GM13976 (cell line): ENCODE measurements around the gene CCDC18.
"Not testable (repeated sequence)": the region's sequence is repeated elsewhere in the genome, so short reads cannot be mapped to it uniquely, and the experiment has no call there.

Source experiments
- DNase-seq: peaks from one replicate; pipeline ENCODE4 v3.0.0; 2012; ENCODE audit warnings: low spot score
- CTCF ChIP-seq: IDR thresholded peaks from 2 replicates; pipeline ENCODE4 v1.5.1; 2012; ENCODE audit warnings: borderline replicate concordance, mild to moderate bottlenecking; ENCODE audit not compliant: insufficient read depth; ENCODE audit errors: extremely low read depth, missing control alignments, control extremely low read depth
- in situ Hi-C: fragments of 300-500 bp; cut with MboI; formaldehyde crosslinking; loops from one replicate; pipeline ENCODE4 v1.12.0; 2022; ENCODE audit warnings: low sequenced_read_pairs, mixed read lengths, inconsistent platforms; ENCODE audit not compliant: unreplicated experiment

The CCDC18 gene

GRCh38 chr1:93205892-93206566, 25.5 kb downstream of the CCDC18 start:
- no peak for DNase-seq
- in situ Hi-C loops, result no loop called here
- no peak for TF ChIP-seq CTCF

DNA sequence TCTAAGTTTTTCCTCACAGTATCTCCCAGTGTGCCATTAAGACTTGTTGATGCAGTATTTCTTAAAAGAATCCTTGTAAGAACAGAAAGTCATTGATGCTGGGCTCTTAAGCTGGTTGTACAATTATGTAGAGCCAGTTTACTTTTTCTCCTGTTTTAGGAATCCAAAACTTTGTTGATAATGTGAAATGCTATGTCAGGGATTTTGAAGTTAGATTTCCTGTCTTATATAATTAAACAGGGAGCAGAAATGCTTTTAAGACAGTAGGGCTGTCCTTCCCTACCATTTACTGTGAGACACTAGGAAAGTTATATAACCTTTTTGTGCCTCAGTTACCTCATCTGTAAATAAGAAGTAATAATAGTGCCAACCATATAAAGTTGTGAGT, 26.0 kb downstream of the CCDC18 start:
- in situ Hi-C loops, result no loop called here

DNA sequence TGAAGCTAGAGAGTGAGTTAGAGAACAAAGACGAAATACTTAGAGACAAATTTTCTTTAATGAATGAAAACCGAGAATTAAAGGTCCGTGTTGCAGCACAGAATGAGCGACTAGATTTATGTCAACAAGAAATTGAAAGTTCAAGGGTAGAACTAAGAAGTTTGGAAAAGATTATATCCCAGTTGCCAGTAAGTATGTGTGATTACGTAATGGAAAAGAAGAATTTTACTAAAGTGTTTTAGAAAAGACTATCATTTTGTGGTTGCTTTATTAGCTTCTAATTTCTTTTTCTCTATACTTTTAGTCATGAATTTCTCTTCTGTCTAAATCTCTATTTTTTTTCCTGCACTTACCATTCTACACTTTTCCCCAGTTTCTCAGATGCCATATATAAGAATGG, 26.7 kb downstream of the CCDC18 start:
- no peak for TF ChIP-seq CTCF
- in situ Hi-C loops, result no loop called here
- DNase-seq, result no peak

More for the DNA sequence above, 26.0 kb downstream of the CCDC18 start:
- no peak for DNase-seq
- TF ChIP-seq CTCF, result no peak

DNA sequence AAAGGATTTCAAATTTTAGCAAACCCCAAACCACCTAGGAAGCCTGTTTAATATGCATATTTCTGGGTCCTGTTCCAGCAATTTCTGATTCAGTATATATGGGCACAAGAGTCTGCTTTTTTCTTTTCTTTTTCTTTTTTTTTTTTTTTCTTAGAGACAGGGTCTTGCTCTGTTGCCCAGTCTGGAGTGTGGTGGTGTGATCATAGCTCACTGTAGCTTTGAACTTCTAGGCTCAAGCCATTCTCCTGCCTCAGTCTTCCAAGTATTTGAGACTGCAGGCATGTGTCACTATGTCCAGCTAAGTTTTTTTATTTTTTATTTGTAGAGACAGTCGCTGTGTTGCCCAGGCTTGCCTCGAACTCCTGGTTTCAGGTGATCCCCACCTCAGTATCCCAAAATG, 34.8 kb downstream of the CCDC18 start:
- TF ChIP-seq CTCF, result no peak
- no peak for DNase-seq
- in situ Hi-C loops, result no loop called here

GRCh38 chr1:93219443-93219842, 38.9 kb downstream of the CCDC18 start:
- no peak for TF ChIP-seq CTCF
- DNase-seq, result peak; percentile 37
- in situ Hi-C loops, result no loop called here

GRCh38 chr1:93220716-93221115, 40.2 kb downstream of the CCDC18 start:
- in situ Hi-C loops, DNase-seq: not testable (repeated sequence)

- no peak for DNase-seq
- TF ChIP-seq CTCF, result no peak
- in situ Hi-C loops, result no loop called here
Observed at GRCh38 chr1:93221913-93222312, 41.4 kb downstream of the CCDC18 start.
